HCT116 (cell line): ENCODE results near the gene HRH2. TPM values are rescaled to one million over a fixed set of nuclear protein-coding genes. Genes with fewer than 3 reads are reported as not detected.

ENCODE experiments used
- ATAC-seq: fragments of 200-7000 bp; cut with Tn5 transposase; 2 replicates; pipeline ENCODE4 v1.9.1; 2020; ENCODE audit warnings: mild to moderate bottlenecking, moderate library complexity
- BruUV-seq: library from RNA; stranded (reverse); fragments of 400-500 nt; replicated peaks from 2 replicates; lab custom pipeline; 2021; lab: Mats Ljungman, UMichigan
- CTCF ChIA-PET: fragments of 300-600 bp; sonication (Branson Sonifier 250); formaldehyde crosslinking; loops from one replicate; lab custom pipeline; 2021; ENCODE audit warnings: antibody characterized with exemption; lab: Charles Lee
- POLR2A ChIA-PET: fragments of 300-600, 350-600 bp; sonication (Branson Sonifier 250); formaldehyde crosslinking; loops from one replicate; lab custom pipeline; 2021; ENCODE audit warnings: antibody characterized with exemption; lab: Charles Lee
- RAD21 ChIA-PET, 2 experiments: fragments of 300-600 bp; sonication (Branson Sonifier 250); formaldehyde crosslinking; loops; one replicate each; lab custom pipeline; 2023; ENCODE audit warnings: low total read pairs in 2 of 2; ENCODE audit not compliant: uncharacterized antibody in 2 of 2, unreplicated experiment in 2 of 2, low non-redundant PET in 1 of 2; lab: Charles Lee
- DNase-seq: peaks from one replicate; pipeline ENCODE4 v3.0.0-alpha.2; 2010; ENCODE audit warnings: low read depth, low spot score
- H2AFZ ChIP-seq: fragments of 200-600 bp; shearing (Covaris generic), sonication (generic); 2 replicates; pipeline ENCODE4 v1.6.1; 2017; ENCODE audit warnings: low read depth, mixed run types, mixed read lengths, antibody characterized with exemption, low read length; ENCODE audit not compliant: poor library complexity, severe bottlenecking
- H3K27ac ChIP-seq: 2 replicates; pipeline ENCODE4 v1.5.1; 2012; ENCODE audit warnings: low read depth, low read length
- H3K27me3 ChIP-seq: fragments of 200-600 bp; sonication (generic); 2 replicates; pipeline ENCODE4 v1.6.1; 2016; ENCODE audit warnings: mixed run types, low read length, mixed read lengths; ENCODE audit not compliant: insufficient read depth
- H3K36me3 ChIP-seq, 2 experiments: fragments of 200-500 bp in 1 of 2; fragments of 200-600 bp in 1 of 2; sonication (Bioruptor generic) in 1 of 2; sonication (generic) in 1 of 2; 2 replicates each; pipeline versions ENCODE4 v1.5.1 to v1.6.1; 2014 to 2016; ENCODE audit warnings: low read length in 2 of 2, inconsistent platforms in 1 of 2, mixed read lengths in 1 of 2, mixed run types in 1 of 2; ENCODE audit not compliant: insufficient read depth in 2 of 2, control insufficient read depth in 1 of 2
- H3K4me1 ChIP-seq, 2 experiments: fragments of 200-600 bp in 1 of 2; sonication (generic) in 1 of 2; 2 replicates each; pipeline versions ENCODE4 v1.5.1 to v1.6.1; 2012 to 2017; ENCODE audit warnings: low read length in 2 of 2, inconsistent platforms in 1 of 2, mild to moderate bottlenecking in 1 of 2, mixed read lengths in 1 of 2, mixed run types in 1 of 2, moderate library complexity in 1 of 2; ENCODE audit not compliant: insufficient read depth in 2 of 2, control insufficient read depth in 1 of 2
- H3K4me2 ChIP-seq: fragments of 200-600 bp; sonication (generic); 2 replicates; pipeline ENCODE4 v1.6.1; 2017; ENCODE audit warnings: mixed run types, low read length, mixed read lengths
- H3K4me3 ChIP-seq, 2 experiments: fragments of 200-600 bp in 1 of 2; sonication (generic) in 1 of 2; replicated peaks in 1 of 2; 2 replicates each; pipeline ENCODE4 v1.5.1; 2011 to 2016; ENCODE audit warnings: low read length in 2 of 2, control low read depth in 1 of 2, low read depth in 1 of 2, mild to moderate bottlenecking in 1 of 2, mixed read lengths in 1 of 2, mixed run types in 1 of 2
- H3K79me2 ChIP-seq: fragments of 200-600 bp; sonication (generic); 2 replicates; pipeline ENCODE4 v1.6.1; 2017; ENCODE audit warnings: mild to moderate bottlenecking, mixed run types, low read length, moderate library complexity, mixed read lengths; ENCODE audit not compliant: insufficient read depth
- H3K9ac ChIP-seq: fragments of 200-600 bp; sonication (generic); 2 replicates; pipeline ENCODE4 v1.6.1; 2016; ENCODE audit warnings: low read length, mixed read lengths
- H3K9me2 ChIP-seq: fragments of 200-600 bp; sonication (generic), shearing (Covaris generic); 2 replicates; pipeline ENCODE4 v1.6.1; 2017; ENCODE audit warnings: mixed run types, mild to moderate bottlenecking, moderate library complexity; ENCODE audit not compliant: insufficient read depth
- H3K9me3 ChIP-seq, 2 experiments: fragments of 200-500 bp in 1 of 2; fragments of 200-600 bp in 1 of 2; sonication (Bioruptor generic) in 1 of 2; sonication (generic) in 1 of 2; 2 replicates each; pipeline ENCODE4 v1.6.1; 2014 to 2017; ENCODE audit warnings: low read length in 2 of 2, mixed read lengths in 2 of 2, inconsistent platforms in 1 of 2, low read depth in 1 of 2, mild to moderate bottlenecking in 1 of 2, mixed run types in 1 of 2, moderate library complexity in 1 of 2; ENCODE audit not compliant: control insufficient read depth in 1 of 2, insufficient read depth in 1 of 2
- H4K20me1 ChIP-seq: fragments of 200-600 bp; sonication (generic), shearing (Covaris generic); 2 replicates; pipeline ENCODE4 v1.6.1; 2017; ENCODE audit warnings: mixed run types, mild to moderate bottlenecking, moderate library complexity; ENCODE audit not compliant: insufficient read depth
- CBX3 ChIP-seq: IDR thresholded peaks from 2 replicates; pipeline ENCODE4 v1.6.1; 2012; ENCODE audit warnings: low read depth
- CEBPB ChIP-seq: IDR thresholded peaks from 2 replicates; pipeline ENCODE4 v1.6.1; 2012; ENCODE audit warnings: low read depth
- EGR1 ChIP-seq: IDR thresholded peaks from 2 replicates; pipeline ENCODE4 v1.6.1; 2012; ENCODE audit warnings: low read depth
- EZH2 ChIP-seq: fragments of 200-600 bp; sonication (generic); IDR thresholded peaks from 2 replicates; pipeline ENCODE4 v1.6.1; 2017; ENCODE audit warnings: antibody characterized with exemption, mixed run types
- FOSL1 ChIP-seq: IDR thresholded peaks from 2 replicates; pipeline ENCODE4 v1.6.1; 2012; ENCODE audit warnings: low read depth
- JUND ChIP-seq: IDR thresholded peaks from 2 replicates; pipeline ENCODE4 v1.6.1; 2012
- POLR2AphosphoS5 ChIP-seq: IDR thresholded peaks from 2 replicates; pipeline ENCODE4 v1.6.1; 2011; ENCODE audit warnings: mild to moderate bottlenecking, low read depth, low read length, moderate library complexity
- RAD21 ChIP-seq: IDR thresholded peaks from 2 replicates; pipeline ENCODE4 v1.6.1; 2012; ENCODE audit warnings: low read depth, mild to moderate bottlenecking
- SP1 ChIP-seq: IDR thresholded peaks from 2 replicates; pipeline ENCODE4 v1.6.1; 2012; ENCODE audit warnings: low read depth
- SRF ChIP-seq: IDR thresholded peaks from 2 replicates; pipeline ENCODE4 v1.6.1; 2012; ENCODE audit warnings: low read depth
- YY1 ChIP-seq: IDR thresholded peaks from 2 replicates; pipeline ENCODE4 v1.6.1; 2011; ENCODE audit warnings: low read length, low read depth, moderate library complexity, mild to moderate bottlenecking; ENCODE audit not compliant: insufficient replicate concordance; ENCODE audit errors: extremely low read depth
- intact Hi-C: fragments of 100-400 bp; cut with micrococcal nuclease; formaldehyde crosslinking; loops from 2 replicates; pipeline ENCODE4 v1.10.0; 2022
- total RNA-seq: library from RNA; stranded (reverse); gene quantifications from one replicate; pipeline ENCODE4 v1.2.1, GENCODE V29; 2021; ENCODE audit not compliant: unreplicated experiment
- TF ChIP-seq, protein P1 (sequence below): IDR thresholded peaks from 2 replicates; pipeline ENCODE4 v1.6.1; 2011; ENCODE audit warnings: mild to moderate bottlenecking, low read length, moderate library complexity; ENCODE audit not compliant: insufficient replicate concordance; ENCODE audit errors: extremely low read depth
- TF ChIP-seq, protein P2 (sequence below): IDR thresholded peaks from 2 replicates; pipeline ENCODE4 v1.6.1; 2012
- TF ChIP-seq, protein P3 (sequence below): IDR thresholded peaks from 2 replicates; pipeline ENCODE4 v1.6.1; 2012; ENCODE audit warnings: low read depth
- TF ChIP-seq, protein P4 (sequence below): IDR thresholded peaks from 2 replicates; pipeline ENCODE4 v1.6.1; 2012

The HRH2 gene
- total RNA-seq, 1 experiment from 2014 or later = 0.12 TPM

DNA sequence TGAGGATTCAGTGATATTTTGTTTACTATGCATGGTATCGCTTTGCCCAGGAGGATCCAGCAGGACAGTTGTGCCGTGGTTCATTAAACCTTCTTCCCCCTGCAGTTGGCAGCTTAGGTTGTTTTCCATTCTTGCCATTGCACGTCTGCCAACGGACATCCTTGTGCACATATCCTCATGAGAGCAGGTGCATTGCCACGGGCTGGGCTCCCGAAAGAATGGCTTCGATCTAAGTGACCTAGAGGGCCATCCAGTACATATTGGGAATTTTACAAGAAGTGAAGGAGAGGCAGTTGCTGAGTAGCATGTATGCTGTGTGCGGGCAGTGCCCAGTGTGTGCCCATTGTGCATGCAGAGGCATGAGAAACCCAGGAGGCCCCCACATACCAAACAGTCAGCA lies 22.1 kb downstream of the HRH2 start:
- Histone ChIP-seq H2AFZ (no peak overlapping the region), H3K27ac (no peak overlapping the region), H4K20me1 (no peaks in the 10 kb centered on the region), H3K79me2 (no peaks in the 10 kb centered on the region), H3K9me3 (no peaks in the 10 kb centered on the region), H3K4me3 (no peak overlapping the region), H3K9me2 (no peaks in the 10 kb centered on the region), H3K4me1 (no peaks in the 10 kb centered on the region), H3K36me3 (no peaks in the 10 kb centered on the region), H3K9ac (no peak overlapping the region), H3K27me3 (peaks cover 69% of the 10 kb centered on the region), H3K4me2 (no peak overlapping the region)
- no peak for DNase-seq
- ATAC-seq = no peak
- intact Hi-C loops = no loop called here
- ChIA-PET CTCF (no interaction called here), RAD21 (no interaction called here), POLR2A (no interaction called here)
- TF ChIP-seq EZH2 (no peak), JUND (no peak), CEBPB (no peak), SRF (no peak), FOSL1 (no peak), YY1 (no peak), POLR2AphosphoS5 (no peak), EGR1 (no peak)
- TF ChIP-seq, protein P1, sequence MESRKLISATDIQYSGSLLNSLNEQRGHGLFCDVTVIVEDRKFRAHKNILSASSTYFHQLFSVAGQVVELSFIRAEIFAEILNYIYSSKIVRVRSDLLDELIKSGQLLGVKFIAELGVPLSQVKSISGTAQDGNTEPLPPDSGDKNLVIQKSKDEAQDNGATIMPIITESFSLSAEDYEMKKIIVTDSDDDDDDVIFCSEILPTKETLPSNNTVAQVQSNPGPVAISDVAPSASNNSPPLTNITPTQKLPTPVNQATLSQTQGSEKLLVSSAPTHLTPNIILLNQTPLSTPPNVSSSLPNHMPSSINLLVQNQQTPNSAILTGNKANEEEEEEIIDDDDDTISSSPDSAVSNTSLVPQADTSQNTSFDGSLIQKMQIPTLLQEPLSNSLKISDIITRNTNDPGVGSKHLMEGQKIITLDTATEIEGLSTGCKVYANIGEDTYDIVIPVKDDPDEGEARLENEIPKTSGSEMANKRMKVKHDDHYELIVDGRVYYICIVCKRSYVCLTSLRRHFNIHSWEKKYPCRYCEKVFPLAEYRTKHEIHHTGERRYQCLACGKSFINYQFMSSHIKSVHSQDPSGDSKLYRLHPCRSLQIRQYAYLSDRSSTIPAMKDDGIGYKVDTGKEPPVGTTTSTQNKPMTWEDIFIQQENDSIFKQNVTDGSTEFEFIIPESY = no peak
- no TSS peak for BruUV-seq

DNA sequence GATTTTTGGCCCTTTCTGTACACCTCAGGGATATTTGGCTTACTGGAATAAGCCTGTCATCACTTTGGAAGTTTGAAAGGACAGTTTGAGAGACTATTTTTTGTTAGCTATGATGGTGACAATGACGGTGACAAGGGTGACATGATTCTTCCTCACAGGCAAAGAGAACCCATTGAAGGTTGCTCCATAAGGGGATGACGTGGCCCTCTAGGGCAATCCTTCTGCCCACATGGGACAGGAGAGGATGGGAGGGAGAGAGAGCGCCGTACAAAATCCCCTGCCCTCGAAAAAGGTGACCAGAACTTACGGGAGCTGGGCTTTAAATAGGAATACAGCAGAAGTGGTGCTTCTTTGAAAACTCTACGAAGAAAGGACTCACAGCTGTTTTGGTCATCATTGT lies 22.6 kb downstream of the HRH2 start:
- ATAC-seq = no peak
- no peak for DNase-seq
- Histone ChIP-seq H4K20me1 (no peaks in the 10 kb centered on the region), H3K36me3 (no peaks in the 10 kb centered on the region), H3K27me3 (peaks cover 69% of the 10 kb centered on the region), H3K4me1 (no peaks in the 10 kb centered on the region), H3K4me2 (no peak overlapping the region), H3K4me3 (no peak overlapping the region), H3K9me2 (no peaks in the 10 kb centered on the region), H3K9ac (no peak overlapping the region), H3K79me2 (no peaks in the 10 kb centered on the region), H3K9me3 (no peaks in the 10 kb centered on the region), H2AFZ (no peak overlapping the region), H3K27ac (no peak overlapping the region)
- CTCF ChIA-PET = no interaction called here
- RAD21 ChIA-PET = no interaction called here
- intact Hi-C loops = no loop called here
- BruUV-seq = no TSS peak
- POLR2A ChIA-PET = no interaction called here
- TF ChIP-seq, protein P2, sequence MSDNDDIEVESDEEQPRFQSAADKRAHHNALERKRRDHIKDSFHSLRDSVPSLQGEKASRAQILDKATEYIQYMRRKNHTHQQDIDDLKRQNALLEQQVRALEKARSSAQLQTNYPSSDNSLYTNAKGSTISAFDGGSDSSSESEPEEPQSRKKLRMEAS = no peak
- no peak for TF ChIP-seq CBX3
- TF ChIP-seq SP1 = no peak
- no peak for TF ChIP-seq RAD21
- TF ChIP-seq, protein P1 = no peak
- TF ChIP-seq, protein P3, sequence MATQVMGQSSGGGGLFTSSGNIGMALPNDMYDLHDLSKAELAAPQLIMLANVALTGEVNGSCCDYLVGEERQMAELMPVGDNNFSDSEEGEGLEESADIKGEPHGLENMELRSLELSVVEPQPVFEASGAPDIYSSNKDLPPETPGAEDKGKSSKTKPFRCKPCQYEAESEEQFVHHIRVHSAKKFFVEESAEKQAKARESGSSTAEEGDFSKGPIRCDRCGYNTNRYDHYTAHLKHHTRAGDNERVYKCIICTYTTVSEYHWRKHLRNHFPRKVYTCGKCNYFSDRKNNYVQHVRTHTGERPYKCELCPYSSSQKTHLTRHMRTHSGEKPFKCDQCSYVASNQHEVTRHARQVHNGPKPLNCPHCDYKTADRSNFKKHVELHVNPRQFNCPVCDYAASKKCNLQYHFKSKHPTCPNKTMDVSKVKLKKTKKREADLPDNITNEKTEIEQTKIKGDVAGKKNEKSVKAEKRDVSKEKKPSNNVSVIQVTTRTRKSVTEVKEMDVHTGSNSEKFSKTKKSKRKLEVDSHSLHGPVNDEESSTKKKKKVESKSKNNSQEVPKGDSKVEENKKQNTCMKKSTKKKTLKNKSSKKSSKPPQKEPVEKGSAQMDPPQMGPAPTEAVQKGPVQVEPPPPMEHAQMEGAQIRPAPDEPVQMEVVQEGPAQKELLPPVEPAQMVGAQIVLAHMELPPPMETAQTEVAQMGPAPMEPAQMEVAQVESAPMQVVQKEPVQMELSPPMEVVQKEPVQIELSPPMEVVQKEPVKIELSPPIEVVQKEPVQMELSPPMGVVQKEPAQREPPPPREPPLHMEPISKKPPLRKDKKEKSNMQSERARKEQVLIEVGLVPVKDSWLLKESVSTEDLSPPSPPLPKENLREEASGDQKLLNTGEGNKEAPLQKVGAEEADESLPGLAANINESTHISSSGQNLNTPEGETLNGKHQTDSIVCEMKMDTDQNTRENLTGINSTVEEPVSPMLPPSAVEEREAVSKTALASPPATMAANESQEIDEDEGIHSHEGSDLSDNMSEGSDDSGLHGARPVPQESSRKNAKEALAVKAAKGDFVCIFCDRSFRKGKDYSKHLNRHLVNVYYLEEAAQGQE = no peak
- TF ChIP-seq, protein P4, sequence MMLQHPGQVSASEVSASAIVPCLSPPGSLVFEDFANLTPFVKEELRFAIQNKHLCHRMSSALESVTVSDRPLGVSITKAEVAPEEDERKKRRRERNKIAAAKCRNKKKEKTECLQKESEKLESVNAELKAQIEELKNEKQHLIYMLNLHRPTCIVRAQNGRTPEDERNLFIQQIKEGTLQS = no peak
